Measurements from ENCODE around the gene MAST3. TPM values are rescaled to one million over a fixed set of nuclear protein-coding genes. Genes with fewer than 3 reads are reported as not detected.

Gene MAST3
- polyA plus RNA-seq, 1 of the 3 experiments (the other 2 are of a cell fraction): 4.5 TPM

DNA sequence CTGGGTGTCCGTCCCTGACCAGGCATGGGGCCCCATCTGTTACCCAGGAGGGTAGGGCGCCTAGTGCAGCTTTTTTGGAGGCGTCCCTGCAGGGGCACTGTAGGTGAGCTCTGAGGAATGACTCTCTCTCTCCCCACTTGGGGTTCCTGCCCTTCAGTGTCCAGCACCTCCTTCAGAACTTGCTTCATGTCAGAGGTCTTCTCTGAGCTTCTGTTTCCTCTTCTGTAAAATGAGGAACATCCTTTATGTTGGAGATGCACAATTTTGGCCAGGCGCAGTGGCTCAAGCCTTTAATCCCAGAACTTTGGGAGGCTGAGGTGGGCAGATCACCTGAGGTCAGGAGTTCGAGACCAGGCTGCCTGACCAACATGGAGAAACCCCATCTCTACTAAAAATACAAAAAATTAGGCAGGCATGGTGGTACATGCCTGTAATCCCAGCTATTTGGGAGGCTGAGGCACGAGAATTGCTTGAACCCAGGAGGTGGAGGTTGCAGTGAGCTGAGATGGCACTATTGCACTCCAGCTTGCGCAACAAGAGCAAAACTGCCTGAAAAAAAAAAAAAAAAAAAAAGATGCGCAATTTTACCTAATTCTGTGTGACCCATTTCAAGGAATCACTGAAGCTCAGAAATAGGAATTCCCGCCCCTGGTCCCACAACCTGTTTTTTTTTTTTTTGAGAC lies 40.2 kb downstream of the MAST3 start (continued):
- TF ChIP-seq, protein P1, sequence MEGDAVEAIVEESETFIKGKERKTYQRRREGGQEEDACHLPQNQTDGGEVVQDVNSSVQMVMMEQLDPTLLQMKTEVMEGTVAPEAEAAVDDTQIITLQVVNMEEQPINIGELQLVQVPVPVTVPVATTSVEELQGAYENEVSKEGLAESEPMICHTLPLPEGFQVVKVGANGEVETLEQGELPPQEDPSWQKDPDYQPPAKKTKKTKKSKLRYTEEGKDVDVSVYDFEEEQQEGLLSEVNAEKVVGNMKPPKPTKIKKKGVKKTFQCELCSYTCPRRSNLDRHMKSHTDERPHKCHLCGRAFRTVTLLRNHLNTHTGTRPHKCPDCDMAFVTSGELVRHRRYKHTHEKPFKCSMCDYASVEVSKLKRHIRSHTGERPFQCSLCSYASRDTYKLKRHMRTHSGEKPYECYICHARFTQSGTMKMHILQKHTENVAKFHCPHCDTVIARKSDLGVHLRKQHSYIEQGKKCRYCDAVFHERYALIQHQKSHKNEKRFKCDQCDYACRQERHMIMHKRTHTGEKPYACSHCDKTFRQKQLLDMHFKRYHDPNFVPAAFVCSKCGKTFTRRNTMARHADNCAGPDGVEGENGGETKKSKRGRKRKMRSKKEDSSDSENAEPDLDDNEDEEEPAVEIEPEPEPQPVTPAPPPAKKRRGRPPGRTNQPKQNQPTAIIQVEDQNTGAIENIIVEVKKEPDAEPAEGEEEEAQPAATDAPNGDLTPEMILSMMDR (IDR thresholded peaks at IDR 0.05): no peak
- TF ChIP-seq GATA2 (CRISPR knock-in tag; IDR thresholded peaks at IDR 0.05) (no peak), FOXM1 (IDR thresholded peaks at IDR 0.05; ENCODE audit: low read depth) (no peak), FOXJ3 (CRISPR knock-in tag; IDR thresholded peaks at IDR 0.05) (no peak)

GRCh38 chr19:18140473-18140872 lies 42.9 kb downstream of the MAST3 start:
- WGBS (ENCODE audit: low lambda C conversion rate): 100% methylated on average over 1 of the region's 1 CpG
- CTCF ChIA-PET: interaction anchor here (1.5 to 2.2 kb wide), 2 partner anchors 11 to 22 kb away, joined by 3 to 8 read pairs; no protein-coding TSS in a partner anchor

More at GRCh38 chr19:18140473-18140872, 42.9 kb downstream of the MAST3 start:
- Histone ChIP-seq H3K27me3 (ENCODE audit: insufficient read depth) (no peaks in the 10 kb centered on the region), H3K9me2 (no peaks in the 10 kb centered on the region), H3K9ac (no peak overlapping the region), H3K4me3 (ENCODE audit: low read depth in 2 of 2, low read length in 1 of 2) (no peak overlapping the region), H3K9me3 (no peaks in the 10 kb centered on the region), H3K4me1 (ENCODE audit: control insufficient read depth in 1 of 2, insufficient read depth in 2 of 2, low read depth in 1 of 2, low read length in 1 of 2) (no peaks in the 10 kb centered on the region), H3K4me2 (no peak overlapping the region), H3K27ac (ENCODE audit: low read depth in 2 of 2, low read length in 1 of 2) (no peak overlapping the region), H4K20me1 (ENCODE audit: insufficient read depth) (no peaks in the 10 kb centered on the region), H3K36me3 (replicated peaks in 1 of 2; ENCODE audit: control insufficient read depth in 1 of 2, insufficient read depth in 2 of 2, low read length in 1 of 2) (peaks cover 12 to 19% of the 10 kb centered on the region in 2 experiments), H3F3A (replicated peaks; ENCODE audit: insufficient read depth) (no peaks in the 10 kb centered on the region), H3K79me2 (ENCODE audit: insufficient read depth) (no peaks in the 10 kb centered on the region), H2AFZ (ENCODE audit: low read depth) (no peak overlapping the region)
- DNase-seq: no peak
- TF ChIP-seq YY1 (IDR thresholded peaks at IDR 0.05; ENCODE audit: low read depth) (no peak), NRF1 (IDR thresholded peaks at IDR 0.05; ENCODE audit: low read depth, low read length) (no peak), ELF1 (IDR thresholded peaks at IDR 0.05) (no peak), MAX (IDR thresholded peaks at IDR 0.05; ENCODE audit: low read depth) (no peak), SMC3 (IDR thresholded peaks at IDR 0.05; ENCODE audit: low read depth, low read length) (no peak), FOXM1 (IDR thresholded peaks at IDR 0.05; ENCODE audit: low read depth) (no peak), POLR2AphosphoS5 (IDR thresholded peaks at IDR 0.05; ENCODE audit: low read depth, low read length) (no peak), JUND (IDR thresholded peaks at IDR 0.05) (no peak), FOSL2 (IDR thresholded peaks at IDR 0.05; ENCODE audit: borderline replicate concordance, low read depth) (no peak), SIN3A (IDR thresholded peaks at IDR 0.05; ENCODE audit: borderline replicate concordance, low read depth, low read length) (no peak), GABPA (IDR thresholded peaks at IDR 0.05; ENCODE audit: low read depth) (no peak), TEAD4 (IDR thresholded peaks at IDR 0.05; ENCODE audit: borderline replicate concordance, insufficient read depth) (no peak), CHD2 (IDR thresholded peaks at IDR 0.05; ENCODE audit: low read length, partially characterized antibody) (no peak), RXRA (IDR thresholded peaks at IDR 0.05; ENCODE audit: borderline replicate concordance, low read depth) (no peak)
- TF ChIP-seq, protein P2, sequence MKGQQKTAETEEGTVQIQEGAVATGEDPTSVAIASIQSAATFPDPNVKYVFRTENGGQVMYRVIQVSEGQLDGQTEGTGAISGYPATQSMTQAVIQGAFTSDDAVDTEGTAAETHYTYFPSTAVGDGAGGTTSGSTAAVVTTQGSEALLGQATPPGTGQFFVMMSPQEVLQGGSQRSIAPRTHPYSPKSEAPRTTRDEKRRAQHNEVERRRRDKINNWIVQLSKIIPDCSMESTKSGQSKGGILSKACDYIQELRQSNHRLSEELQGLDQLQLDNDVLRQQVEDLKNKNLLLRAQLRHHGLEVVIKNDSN (IDR thresholded peaks at IDR 0.05; ENCODE audit: borderline replicate concordance, low read depth): no peak
- TF ChIP-seq, protein P1 (IDR thresholded peaks at IDR 0.05): no peak
- POLR2A ChIA-PET: no interaction called here
